GM19238 (cell line): Measurements from ENCODE around the gene LDAH.

Source experiments
- DNase-seq: peaks from one replicate; pipeline ENCODE4 v3.0.0; 2011; ENCODE audit warnings: low spot score; ENCODE audit not compliant: insufficient read length

The LDAH gene

GRCh38 chr2:20682167-20682920 is 140.6 kb downstream of the LDAH start:
- DNase-seq: no peak

GRCh38 chr2:20680744-20681375 is 142.0 kb downstream of the LDAH start:
- DNase-seq: no peak

- no peak for DNase-seq
Observed at GRCh38 chr2:20678780-20679179, 144.1 kb downstream of the LDAH start.

DNA sequence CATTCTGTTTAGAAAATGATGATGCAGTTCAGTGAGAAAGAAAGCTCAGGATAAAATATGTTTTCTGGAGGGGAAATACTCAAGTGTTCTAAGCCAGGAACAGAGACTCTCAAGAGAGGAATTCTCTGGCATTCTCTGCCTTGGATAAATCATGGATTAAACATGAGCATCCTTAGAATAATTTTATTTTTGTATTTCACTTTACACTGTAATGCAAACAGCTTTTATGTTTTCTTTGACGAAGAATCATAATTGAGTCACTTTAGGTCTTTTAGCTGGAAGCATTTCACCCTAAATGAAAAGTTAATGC is 144.9 kb downstream of the LDAH start:
- DNase-seq: no peak

DNA sequence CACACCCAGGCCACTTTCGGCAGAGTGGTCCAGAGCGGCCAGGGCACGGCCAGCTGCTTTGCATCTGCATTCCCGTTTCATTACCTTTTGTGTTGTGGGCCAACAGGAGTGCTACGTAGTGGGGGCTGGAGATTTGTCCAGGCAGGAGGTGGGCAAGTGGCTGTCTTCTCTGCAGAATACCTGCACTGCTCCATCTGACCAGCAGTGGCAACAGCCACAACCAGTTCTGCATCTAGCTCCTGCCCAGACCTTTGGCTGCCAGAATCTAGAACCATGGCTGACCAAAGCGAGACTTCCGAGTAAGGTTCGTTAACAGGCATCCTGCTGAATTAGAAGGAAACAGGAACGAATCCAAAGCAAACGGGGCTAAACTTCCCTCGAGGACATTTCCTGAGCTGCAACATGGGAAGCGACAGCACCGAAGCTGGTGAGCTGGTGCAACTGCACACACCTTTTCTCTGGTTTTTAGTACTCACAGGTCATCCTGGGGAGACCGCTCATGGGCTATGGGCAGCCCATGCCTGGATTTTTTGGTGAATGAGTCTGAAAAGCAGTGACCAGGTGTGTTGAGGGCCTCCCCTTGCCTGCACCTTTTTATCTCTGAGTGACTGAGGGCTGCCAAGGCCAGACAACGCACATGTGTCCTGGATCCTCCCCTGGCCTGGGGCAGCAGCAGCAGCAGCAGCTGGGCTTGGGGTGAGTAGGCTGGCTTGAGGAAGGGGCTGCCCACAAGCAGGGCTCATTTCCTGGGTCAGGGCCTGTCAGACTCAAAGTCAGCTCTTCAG is 145.4 kb downstream of the LDAH start:
- DNase-seq: no peak

- no peak for DNase-seq
Observed at GRCh38 chr2:20676353-20677215, 146.3 kb downstream of the LDAH start.

GRCh38 chr2:20675701-20676352 is 147.1 kb downstream of the LDAH start:
- DNase-seq: no peak

DNA sequence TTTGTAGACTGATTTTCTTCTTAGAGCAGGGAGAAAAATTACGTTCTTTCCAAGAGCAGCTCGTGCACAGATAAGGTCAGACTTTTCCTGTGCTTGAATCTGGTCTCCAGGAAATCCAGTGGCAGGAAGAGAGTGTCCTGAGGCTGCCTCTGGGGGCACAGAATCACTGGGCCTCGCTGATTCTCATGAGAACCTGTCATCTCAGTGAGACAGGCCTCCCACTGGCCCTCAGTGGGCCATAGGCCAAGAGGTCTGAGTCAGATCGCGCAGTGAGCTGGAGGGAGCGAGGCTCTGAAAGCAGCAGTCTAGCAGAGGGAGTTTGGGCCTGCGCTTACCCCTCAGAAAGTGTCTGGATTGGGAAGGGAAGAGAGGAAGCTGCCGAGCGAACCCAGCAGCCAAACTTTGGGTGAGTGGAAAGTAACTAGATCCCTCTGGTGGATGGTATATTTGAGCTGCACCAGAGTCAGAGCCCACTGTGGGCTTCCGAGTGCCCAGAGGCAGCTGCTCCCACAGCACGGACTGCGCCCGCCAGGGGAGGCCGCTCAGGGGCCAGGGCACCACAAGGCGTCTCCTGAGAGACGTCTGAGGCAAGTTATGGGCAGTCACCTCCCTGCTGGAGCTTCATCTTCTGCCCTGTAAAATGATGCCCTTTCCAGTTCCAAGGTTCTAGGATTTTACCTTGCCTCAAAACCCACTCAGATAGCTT is 147.8 kb downstream of the LDAH start:
- no peak for DNase-seq

- no peak for DNase-seq
Observed at GRCh38 chr2:20674309-20674965, 148.5 kb downstream of the LDAH start.

DNA sequence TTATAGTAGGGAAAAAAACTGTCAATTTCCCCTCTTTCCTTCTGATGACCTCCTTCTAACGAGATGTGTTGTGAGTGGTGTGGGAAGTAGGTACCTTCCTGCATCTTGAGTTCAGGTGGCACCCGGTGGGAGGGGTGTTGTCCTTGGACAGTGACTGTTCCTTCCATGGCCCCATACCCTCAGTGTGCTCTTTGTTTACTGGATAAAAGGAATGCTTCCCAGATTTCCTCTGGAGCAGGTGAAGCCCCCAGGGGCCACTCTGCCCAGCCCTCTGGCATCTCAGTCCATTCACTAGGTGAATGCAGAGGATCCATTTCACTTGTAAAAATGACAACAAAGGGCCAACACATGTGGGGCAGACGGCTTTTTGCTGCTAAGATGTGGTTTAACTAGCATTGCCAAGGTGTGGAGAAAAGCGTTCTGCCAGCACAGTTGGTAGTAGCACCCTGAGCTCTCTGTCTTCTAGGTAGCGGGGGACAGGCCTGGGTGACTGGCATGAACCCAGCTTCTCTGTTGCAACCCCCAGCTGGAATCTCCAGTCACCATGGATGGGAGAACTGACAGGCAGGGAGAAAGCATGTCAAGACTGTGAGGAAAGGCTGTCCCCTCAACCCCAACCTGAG is 149.1 kb downstream of the LDAH start:
- no peak for DNase-seq

DNA sequence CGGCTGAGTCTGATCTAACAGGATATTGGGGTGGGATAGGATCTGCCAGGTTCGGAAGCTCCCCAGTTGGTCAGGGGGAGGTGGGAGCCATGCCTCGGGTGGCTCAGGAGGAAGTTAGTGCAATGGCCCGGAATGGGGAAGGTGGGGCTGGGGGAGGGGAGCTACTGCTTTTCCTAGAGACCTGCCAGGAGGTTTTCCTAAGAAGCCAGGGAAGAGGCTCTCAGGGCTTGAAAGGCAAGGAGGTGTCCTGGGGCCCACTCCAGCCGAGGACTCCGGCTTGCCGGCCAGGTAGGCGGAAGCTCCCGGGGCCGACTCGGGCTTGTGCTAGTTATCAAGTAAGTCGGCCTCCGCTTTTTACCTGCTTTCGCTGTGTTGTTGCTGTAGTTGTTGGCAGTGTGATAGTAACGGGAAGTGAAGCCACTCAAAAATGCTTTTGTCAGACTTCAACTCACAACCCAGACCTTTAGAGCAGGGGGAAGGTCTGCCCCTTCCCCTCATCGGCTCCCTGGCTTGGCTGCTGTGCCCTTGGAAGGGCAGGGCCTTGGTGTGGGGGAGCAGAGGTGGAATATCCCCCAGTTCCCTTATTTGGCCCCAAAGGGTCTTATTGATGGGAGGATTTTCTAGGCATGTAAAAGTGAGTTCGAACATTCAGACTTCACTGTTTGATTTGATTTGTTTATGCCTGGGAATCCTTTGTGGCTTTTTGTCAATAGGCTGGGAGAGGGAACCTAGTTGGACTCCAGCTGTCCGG is 150.5 kb downstream of the LDAH start:
- no peak for DNase-seq

DNA sequence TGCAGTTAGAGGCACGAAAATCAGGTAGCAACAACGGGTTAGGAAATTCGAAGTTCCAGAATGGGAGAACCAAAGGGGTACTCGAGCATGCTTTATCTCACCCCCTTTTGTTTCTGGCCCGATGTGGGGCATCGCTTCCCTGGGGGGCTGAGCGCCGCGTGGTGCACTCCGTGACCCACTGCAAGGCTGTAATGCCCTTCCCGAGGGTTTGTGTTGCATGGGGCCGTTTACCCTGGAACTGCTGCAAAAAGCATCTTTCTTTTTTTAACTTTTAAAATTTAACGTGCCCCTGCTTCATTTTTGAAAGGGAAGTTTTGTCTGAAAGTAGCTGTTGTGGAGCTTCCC is 151.2 kb downstream of the LDAH start:
- DNase-seq: no peak

DNA sequence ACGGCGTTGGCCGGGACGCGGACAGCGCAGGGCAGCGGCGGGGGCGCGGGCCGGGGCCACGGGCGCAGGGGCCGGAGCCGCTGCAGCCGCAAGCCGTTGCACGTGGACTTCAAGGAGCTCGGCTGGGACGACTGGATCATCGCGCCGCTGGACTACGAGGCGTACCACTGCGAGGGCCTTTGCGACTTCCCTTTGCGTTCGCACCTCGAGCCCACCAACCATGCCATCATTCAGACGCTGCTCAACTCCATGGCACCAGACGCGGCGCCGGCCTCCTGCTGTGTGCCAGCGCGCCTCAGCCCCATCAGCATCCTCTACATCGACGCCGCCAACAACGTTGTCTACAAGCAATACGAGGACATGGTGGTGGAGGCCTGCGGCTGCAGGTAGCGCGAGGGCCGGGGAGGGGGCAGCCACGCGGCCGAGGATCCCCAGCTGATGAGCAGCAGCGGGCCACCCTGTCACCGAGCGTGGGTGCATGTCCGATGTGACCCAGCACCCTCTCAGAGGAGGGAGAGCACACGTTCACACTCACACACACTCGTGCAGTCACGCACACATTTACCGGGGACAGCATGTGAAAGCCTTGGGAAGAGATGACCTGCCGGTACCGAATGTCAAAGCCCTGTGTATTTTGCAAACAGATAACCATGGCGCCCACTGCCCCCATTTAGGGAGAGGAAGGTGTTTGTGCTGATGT is 151.7 kb downstream of the LDAH start:
- no peak for DNase-seq

DNA sequence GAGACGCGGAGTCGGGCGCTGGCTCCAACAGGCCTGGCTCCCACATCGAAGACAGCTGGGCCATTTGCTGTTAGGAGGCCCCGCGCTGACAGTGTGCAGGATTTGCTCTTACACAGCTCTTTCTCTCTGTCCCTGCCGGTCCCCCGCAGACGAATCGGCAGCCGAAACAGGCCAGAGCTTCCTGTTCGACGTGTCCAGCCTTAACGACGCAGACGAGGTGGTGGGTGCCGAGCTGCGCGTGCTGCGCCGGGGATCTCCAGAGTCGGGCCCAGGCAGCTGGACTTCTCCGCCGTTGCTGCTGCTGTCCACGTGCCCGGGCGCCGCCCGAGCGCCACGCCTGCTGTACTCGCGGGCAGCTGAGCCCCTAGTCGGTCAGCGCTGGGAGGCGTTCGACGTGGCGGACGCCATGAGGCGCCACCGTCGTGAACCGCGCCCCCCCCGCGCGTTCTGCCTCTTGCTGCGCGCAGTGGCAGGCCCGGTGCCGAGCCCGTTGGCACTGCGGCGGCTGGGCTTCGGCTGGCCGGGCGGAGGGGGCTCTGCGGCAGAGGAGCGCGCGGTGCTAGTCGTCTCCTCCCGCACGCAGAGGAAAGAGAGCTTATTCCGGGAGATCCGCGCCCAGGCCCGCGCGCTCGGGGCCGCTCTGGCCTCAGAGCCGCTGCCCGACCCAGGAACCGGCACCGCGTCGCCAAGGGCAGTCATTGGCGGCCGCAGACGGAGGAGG is 152.4 kb downstream of the LDAH start:
- DNase-seq: no peak

GRCh38 chr2:20669562-20670314 is 153.2 kb downstream of the LDAH start:
- no peak for DNase-seq

DNA sequence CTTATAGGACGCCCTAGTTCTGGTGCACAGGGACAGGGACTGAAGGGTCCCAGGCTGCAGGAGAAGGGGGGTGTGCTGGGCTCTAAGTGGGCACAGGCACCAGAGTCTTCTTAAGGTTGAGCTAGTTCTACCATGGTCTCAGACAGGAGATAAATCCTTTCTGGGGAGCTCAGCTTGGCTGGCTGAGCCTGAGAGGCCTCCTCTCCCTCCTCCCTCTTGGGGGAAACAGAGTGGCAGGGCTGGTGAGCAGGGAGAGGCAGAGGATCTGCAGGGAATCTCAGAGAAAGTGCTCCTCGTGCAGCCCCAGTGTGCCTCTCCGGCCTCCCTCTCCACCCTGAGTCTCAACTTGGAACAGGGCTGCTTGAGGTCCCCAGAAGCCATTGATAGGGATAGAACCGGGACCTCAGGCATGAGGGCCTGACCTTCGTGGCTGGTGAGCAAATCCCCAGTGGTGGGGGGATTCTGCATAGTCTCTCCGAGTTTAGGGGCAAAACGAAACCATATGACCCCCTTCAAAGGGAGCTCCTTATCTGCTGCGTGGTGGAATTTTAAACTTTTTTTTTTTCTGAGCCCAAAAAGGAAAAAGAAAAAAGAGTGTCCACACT is 153.9 kb downstream of the LDAH start:
- DNase-seq: no peak
